GM18909 (cell line): ENCODE data around the gene FGD4.

Source experiments
- ATAC-seq: cut with Tn5 transposase; IDR thresholded peaks from one replicate; pipeline ENCODE4 v1.9.1; 2021; ENCODE audit warnings: mild to moderate bottlenecking; ENCODE audit not compliant: unreplicated experiment, poor library complexity

Gene FGD4

DNA sequence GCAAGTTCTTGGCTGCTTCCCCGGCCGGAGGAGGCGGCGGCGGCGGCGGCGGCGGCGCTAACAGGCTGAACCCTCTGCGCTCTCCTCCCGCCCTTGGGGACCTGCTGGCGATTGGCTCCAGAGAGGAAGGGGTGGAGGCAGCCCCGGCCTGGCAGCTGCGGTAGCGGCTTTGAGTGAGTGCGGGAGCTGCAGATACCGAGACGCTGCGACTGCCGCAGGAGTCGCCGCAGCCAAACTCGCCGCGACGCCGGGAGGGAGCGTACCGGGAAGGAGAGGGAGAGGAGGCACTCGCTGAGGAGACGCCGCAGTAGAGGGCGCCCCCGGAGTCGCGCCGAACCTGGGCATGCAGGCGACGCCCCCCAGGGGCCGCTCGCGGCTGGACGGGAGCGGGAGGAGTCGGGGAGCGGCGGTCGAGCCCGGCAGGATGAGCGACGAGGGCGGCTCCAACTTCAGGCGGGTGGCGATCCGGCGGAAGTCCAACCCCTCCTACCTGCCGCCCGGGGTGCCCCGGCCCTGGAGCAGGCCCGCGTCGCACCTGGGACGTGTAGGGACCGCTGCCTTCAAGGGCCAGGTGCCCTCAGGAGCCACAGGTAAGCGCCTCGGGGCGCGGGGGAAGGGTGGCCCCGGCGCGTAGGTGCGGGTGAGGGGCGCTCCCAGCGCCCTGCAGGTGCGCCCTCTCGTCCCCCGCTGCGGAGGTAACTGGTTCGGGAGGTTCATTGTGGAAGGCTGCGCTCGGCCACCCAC is at the start of gene FGD4:
Gene FGD4, plus strand, starts transcription at position 189 of the 744 bp plus-strand sequence.
- peak; percentile 89 for ATAC-seq

DNA sequence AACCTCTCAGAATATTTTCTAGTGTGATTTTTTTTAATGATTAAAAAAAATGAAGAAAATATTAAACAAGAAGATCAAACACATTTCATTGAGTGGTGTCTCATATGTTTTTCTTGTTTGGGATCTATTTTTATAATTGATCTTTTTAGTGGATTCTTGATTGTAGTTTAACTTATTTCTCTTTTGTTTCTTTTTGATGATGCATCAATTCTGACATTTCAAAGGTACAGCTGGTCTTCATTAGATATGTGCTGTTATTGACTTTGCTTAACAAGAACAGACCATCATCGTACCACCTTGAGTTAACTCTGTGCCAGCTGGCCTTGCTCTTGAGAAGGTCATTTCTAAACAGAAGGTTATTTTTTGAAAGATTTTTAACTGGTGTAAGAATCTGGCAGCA is 45.8 kb upstream of the FGD4 start:
- ATAC-seq, result no peak

DNA sequence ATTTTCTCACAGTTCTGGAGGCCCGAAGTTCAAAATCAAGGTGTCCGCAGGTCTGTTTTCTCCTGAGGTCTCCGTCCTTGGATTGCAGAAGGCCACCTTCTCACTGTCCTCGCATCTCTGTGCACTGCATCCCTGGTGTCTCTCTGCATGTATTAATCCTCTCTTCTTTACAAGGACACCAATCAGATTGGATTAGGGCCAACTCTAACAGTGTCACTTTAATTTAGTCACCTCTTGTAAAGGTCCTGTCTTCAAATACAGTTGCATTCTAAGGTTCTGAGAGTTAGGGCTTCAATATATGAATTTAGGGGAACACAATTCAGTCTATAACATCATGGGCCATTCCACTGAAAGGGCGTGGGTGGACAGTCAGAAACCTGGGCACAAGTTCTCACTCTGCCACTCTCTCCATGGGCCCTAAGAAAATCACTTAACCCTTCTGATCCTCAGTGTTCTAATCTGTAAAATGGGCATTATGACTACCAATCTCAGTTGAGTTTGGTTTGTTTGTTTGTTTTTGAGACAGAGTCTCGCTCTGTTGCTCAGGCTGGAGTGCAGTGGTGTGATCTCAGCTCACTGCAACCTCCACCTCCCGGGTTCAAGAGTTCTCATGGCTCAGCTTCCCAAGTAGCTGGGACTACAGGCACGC is 41.6 kb upstream of the FGD4 start:
- ATAC-seq, result no peak

DNA sequence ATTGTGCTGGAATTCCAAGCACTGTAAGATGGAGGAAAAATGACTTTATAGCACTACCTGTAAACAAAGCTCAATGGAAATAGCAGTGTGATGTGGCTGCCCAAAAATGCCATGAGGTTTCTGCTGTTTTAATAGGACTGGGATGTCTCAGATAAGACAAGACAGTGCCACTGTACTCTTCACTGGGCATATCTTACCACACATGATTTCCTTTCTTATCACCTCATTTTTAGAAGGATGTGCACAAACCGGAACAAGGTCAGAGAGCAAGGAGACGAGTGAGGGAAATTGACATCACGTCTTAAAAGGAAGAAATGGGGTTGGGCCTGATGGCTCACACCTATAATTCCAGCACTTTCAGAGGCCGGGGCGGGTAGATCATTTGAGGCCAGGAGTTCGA is 38.4 kb upstream of the FGD4 start:
- no peak for ATAC-seq

DNA sequence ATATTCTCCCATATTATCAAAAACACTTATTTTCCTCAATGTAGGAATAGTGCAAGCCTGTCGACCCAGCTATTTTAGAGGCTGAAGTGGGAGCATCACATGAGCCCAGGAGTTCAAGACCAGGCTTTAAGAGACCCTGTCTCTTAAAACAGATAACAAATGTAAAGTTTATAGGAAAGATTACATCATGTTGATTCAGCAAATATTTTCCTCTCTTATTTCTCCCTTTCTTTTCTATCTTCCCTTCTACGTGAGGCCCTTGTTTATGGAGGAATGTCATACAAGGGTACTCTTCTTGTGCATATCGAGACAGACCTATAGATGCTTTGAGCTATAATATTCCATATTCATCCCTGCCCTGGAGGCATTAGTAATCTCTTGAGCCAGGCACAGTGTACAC is 36.5 kb upstream of the FGD4 start:
- ATAC-seq, result no peak

DNA sequence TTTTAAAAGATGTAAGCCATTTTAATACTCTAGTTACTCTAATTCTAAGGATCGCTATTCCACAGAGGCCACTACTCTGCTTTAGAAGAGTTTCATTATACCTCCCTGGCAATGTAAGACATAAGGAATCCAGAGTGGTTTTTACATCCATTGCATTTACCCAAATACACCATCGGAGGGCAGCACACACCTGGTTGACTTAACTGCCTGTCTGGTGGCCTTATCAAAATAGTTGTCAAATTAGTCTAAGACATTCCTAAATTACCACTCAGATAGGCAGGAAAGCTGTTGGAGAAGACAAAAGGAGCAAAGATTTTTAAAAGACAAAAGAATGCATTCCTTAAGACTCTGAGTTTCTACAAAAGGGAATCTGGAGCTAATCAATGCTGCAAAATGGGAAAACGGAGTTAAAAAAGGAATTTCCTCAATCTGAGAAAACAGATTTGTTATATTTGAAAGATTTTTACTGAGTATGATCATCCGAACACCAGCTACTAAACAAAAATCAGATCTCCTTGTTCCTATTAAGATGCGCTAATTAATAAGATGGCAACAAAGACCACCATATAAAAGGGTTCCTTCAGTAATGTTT is 33.8 kb upstream of the FGD4 start:
- ATAC-seq, result peak; percentile 64

DNA sequence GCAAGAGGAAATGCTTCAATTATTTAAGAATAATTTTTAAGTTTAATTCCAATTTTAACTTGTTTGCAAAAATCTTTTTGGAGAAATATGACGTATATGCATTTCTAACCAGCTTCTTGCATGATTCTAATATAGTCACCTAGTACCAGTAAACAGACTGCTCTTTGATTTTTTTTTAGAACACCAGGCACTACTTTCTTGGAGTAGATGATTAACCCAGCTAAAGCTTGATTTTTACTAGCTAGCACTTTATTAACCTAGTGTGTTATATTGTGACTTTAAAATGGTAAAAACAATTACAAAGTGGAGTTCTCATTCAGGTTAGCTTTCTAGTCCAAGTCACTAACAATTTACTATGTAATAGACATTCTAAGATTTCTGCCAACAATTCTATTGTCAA is 32.6 kb upstream of the FGD4 start:
- no peak for ATAC-seq

DNA sequence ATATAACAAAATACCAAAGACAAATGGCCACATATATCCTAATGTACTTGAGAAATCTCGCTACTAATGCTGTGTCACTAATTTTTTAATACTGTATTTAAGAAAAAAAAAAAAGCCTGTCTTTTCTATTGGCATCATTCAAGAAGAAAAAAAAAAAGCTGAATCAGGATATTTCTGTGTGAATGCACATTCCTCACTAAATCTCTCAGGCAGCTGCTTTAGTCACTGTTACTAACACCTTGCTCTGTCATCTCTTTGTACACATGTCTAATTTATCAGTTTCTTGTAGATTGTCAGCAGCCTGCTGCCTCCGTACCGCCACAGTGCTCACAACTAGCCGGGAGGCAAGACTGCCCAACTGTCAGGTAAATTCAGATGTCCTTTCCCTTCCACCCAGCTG is 32.0 kb upstream of the FGD4 start:
- ATAC-seq, result no peak

DNA sequence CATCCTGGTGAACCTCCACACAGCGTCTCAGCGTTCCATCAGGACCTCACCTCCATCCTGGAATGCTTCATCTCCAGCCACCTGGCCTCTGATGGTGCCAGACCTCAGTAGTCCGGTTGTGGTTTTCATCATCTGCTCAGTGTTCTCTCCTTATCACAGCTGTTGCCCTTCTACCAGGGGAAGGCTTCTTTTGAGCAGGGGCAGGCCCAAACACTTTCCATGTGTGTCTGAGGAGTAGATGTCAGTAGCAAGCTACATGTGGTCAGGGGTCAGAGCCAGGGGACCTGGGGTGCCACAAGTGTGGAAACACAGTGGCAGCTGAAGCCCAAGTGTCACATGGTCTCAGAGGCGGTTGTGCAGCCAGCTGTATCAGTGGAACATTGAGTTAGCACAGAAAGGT is 30.2 kb upstream of the FGD4 start:
- no peak for ATAC-seq

DNA sequence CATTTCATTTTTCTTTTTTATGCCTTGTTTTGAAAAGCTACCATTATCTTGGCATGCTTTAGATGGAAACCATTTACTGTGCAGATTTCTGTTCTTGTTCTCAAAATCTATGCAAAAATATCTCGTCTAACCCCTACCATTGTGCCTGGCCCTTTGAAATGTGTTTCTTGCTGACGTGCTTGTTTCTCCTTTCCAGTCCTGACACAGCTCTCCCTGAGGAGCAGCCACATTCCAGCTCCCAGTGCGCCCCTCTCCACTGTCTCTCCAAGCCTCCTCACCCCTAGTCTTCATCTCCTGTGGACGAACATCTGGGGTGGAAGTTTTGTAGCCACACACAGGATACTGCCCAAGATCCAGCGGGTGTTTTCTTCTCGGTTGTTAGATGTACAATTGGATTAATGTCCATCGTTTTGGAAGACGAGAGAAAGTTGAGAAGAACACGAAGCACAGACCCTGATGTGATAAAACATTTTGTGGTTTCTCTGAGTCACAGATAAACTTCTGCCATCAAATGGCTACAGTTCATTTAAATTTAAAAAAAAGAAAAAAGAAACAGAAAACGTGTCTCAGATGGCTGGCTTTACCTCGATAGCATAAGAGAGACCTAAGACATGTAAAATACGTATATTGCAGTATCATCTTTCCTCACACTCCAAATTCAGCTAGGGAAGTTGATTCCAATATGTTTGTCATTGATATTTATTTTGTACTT is 21.9 kb upstream of the FGD4 start:
- ATAC-seq, result no peak

DNA sequence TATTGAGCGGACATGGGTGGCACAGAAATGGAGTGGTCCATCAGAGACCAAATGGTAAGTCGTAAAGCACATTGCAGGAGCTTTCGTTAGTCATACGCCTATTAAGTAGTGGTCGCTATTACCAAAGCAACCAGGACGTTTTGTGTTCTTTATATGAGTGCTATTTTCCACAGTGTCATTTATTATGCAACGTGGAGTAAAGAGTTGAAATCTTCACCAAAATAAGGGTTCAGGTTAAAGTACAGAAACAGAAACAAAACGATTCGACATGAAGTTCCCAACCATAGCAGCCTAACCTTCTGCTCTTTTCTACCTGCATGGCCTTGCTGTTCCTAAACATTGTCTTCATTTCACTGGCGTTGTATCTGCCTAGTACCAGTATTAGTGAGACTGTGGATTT is 20.1 kb upstream of the FGD4 start:
- no peak for ATAC-seq

DNA sequence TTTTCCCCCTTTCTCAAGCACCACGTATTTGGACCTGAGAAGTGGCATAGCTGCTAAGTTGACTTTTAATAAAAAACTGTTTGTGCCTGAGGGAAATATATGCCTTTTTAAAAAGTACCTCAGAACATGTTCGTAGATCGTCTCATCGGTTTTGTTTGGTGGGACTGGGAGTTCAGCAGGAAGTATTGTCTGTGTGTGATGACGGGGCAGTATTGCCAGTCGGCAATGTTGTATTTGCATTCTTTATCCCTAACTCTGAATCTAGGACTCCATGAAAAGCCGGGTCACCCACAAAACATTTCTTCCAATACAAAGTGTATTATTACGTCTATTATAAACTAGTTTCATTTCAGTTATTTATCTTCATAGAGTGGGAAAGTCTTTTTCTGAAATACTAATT is 19.7 kb upstream of the FGD4 start:
- ATAC-seq, result no peak

DNA sequence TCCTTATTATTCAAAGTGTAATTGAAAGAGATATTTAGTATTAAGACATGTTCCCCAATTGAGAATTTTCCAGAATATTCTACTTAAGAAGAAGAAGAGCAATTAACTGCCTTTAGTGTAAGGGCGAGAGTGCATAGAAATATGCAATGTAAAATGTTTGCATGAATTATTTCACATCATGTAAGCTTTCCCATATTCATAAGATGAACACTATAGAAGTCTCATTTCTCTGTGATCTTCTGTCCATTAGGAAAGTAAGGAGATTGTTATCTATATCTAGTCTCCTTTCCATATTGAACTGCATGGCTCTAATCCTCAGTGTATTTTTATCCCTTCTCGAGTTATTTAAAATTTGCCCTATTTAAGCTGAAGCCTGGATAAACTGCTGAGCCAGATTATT is 17.1 kb upstream of the FGD4 start:
- no peak for ATAC-seq

DNA sequence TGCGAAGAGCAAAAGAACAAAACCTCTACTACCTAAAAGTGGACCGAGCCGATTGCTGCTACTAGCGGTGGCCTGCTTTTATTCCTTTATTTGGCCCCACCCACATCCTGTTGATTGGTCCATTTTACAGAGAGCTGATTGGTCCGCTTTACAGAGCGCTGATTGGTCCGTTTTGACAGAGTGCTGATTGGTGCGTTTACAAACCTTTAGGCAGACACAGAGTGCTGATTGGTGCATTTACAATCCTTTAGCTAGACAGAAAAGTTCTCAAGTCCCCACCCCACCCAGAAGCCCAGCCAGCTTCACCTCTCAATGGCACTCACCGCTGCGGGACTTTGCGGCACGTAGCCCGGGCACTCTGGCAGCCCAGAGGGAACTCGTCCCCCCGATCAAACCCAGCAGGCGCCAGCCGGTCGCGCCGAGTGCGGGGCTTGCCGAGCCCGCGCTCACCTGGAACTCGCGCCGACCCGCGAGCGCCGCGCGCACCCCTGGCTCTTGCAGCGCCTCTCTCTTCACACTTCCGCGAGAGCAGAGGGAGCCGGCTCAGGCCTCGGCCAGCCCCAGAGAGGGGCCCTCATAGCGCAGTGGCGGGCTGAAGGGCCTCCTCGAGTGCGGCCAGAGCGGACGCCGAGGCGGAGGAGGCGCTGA is 8.7 kb upstream of the FGD4 start:
- no peak for ATAC-seq

DNA sequence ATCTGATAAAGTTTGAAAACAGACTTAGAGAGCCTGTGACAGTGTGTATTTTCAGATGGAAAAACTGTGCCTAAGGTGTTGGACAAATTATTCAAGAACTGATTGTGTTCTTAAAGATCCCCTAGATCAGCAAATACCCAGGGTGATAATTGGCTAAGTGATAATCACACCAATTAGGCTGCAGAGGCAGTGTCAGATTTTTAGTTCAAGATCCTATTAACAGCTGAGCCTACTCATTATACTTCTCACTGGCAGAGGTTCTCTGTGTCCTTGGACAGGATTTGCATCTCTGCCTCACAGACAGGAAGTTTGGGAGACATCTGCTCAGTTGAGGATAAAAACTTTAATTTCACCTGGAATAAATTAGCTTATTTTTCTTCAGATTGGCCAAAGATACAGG is 4.3 kb upstream of the FGD4 start:
- ATAC-seq, result no peak

DNA sequence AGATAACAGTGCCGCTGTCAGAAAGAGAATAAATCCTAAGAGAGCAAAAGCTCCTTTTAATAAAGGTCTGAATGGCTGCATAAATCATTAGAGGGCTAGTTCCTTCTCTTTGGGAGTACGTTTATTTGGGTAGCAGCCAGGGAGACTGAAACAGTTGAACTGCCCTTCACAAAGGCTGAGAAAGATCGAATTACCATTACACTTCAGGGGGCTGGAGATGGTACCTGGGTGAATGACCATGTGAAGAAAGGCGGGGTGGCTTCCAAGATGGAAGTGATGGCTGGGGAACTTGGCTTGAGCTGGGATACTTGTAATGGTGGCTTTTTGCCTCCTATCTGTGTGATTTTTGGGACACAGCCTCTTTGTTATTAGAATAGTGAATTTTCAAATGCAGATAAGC is 1.7 kb upstream of the FGD4 start:
- ATAC-seq, result no peak

DNA sequence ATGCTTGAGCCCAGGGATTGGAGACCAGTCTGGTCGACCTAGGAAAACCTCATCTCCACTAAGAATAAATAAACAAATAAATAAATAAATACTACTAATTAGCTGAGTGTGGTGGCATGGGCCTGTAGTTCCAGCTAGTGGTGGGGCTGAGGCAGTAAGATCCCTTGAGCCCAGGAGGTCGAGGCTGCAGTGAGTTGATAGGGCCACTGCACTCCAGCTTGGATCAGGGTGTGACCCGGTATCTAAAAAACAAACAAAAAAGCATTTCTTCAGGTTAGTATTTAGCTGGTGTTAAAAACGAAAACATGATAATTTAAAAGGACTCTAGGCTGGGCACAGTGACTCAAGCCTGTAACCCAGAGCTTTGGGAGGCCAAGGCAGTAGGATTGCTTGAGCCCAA is 1.2 kb upstream of the FGD4 start:
- no peak for ATAC-seq

DNA sequence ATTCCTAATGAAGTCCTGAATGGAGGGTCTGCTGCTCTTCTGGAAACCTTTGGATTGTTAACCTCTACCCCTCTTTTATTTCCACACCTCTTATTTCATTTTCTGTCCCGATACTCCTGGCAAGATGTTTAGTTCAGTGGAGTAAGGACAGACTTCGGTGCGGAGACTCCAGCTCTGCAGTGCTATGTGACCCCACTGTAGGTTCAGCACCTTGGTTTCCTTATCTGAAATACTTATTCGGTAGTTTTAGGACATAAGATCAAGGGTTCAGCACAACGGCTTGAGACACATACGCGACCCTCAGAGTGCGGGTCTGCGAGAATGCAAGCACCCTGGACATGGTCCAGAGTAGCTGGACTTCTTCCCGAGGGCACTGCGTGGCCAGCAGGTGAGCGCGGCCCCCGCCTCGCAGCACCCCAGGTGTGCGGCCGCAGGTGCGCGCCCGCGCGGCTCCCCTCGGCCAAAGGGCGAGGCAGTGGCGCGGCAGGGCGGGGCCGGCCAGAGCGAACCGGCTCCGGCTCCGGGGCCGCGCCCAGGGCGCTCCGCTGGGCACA is 465 bp upstream of the FGD4 start:
- no peak for ATAC-seq

DNA sequence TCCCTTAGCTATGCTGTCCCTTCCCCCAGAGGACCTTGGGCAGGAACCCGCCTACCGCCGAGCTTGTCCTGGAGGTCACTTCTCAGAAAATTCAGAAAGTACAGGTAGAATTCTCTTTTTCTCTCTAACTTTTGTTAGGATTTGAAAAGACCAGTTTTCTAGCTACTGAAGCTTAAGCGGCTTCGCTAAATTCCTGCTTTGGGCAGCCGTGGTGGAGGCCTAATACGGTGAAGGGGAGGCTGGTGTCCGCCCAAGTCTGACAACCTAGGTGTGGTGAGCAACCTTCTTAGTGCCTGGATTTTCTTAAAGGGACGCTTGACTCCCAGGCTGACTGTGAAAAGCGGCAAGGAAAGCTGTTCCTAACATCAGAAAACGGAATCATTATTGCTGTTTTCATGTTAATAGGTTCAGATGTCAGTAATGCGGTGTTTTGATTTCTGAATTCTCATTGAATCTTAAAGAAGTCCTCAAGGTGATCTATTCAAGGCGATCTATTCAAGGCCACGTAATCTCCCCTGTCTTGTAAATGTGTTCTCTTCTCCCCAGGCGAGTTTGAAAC is 835 bp downstream of the FGD4 start:
- no peak for ATAC-seq

DNA sequence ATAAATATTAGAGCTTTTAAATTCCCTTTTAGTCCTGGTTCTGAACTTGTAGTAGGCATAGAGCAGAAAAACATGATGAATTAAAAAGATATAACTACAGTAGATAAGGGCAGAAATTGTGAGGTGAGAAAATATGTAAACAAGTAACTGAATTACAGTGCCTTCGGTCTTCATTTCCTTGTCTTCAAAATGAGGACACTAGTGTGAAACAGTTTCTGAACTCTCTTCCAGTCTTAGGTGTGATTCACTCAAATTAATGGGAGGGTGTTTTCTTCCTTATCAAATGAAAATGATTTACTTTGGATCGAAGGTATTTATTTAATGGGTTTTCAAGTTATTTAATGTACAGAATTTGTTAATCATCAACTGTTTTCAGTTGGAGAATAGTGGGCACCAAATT is 1.5 kb downstream of the FGD4 start:
- no peak for ATAC-seq
